IPS-NIHi7 (cell line): Measurements from ENCODE around the gene MMP11.
A peak's percentile ranks its signal among the peaks of the same experiment; 100 is the strongest.
"Not testable (repeated sequence)": the region's sequence is repeated elsewhere in the genome, so short reads cannot be mapped to it uniquely, and the experiment has no call there.

Experiments used
- DNase-seq: peaks from one replicate; pipeline ENCODE4 v3.0.0; 2012; ENCODE audit warnings: mixed read lengths; ENCODE audit errors: extremely low spot score

The MMP11 gene

GRCh38 chr22:23772649-23773473 is at the start of gene MMP11:
MMP11 (plus strand) TSS chr22:23772849; CDS start chr22:23772871, 22 bp downstream.
- peak; percentile 81 for DNase-seq

GRCh38 chr22:23728108-23728507 is 44.5 kb upstream of the MMP11 start:
- DNase-seq = not testable (repeated sequence)

GRCh38 chr22:23737696-23738095 is 35.0 kb upstream of the MMP11 start:
- DNase-seq = no peak

- no peak for DNase-seq
Observed at GRCh38 chr22:23742505-23743264, 30.0 kb upstream of the MMP11 start.

- no peak for DNase-seq
Observed at GRCh38 chr22:23743303-23743705, 29.3 kb upstream of the MMP11 start.

- no peak for DNase-seq
Observed at GRCh38 chr22:23744001-23744400, 28.6 kb upstream of the MMP11 start.

- DNase-seq = no peak
Observed at GRCh38 chr22:23744485-23744884, 28.2 kb upstream of the MMP11 start.

- DNase-seq = no peak
Observed at GRCh38 chr22:23745791-23746190, 26.9 kb upstream of the MMP11 start.

GRCh38 chr22:23749841-23750301 is 22.8 kb upstream of the MMP11 start:
- no peak for DNase-seq

- no peak for DNase-seq
Observed at GRCh38 chr22:23750367-23750713, 22.3 kb upstream of the MMP11 start.

GRCh38 chr22:23750714-23751440 is 21.8 kb upstream of the MMP11 start, which contains the start of gene ZNF70:
ZNF70 (minus strand) TSS chr22:23751112; CDS start chr22:23745140, 5,972 bp downstream.
- peak; percentile 98 for DNase-seq

- peak; percentile 39 for DNase-seq
Observed at GRCh38 chr22:23751441-23751996, 21.1 kb upstream of the MMP11 start.

- no peak for DNase-seq
Observed at GRCh38 chr22:23752090-23752691, 20.5 kb upstream of the MMP11 start.

GRCh38 chr22:23752750-23753149 is 19.9 kb upstream of the MMP11 start:
- DNase-seq = no peak

GRCh38 chr22:23753385-23753784 is 19.3 kb upstream of the MMP11 start:
- DNase-seq = no peak

- DNase-seq = no peak
Observed at GRCh38 chr22:23754220-23754919, 18.3 kb upstream of the MMP11 start, which contains the start of gene VPREB3. VPREB3 (minus strand) TSS chr22:23754425; CDS start chr22:23754363, 62 bp downstream.

GRCh38 chr22:23754980-23755636 is 17.5 kb upstream of the MMP11 start:
- DNase-seq = no peak

- DNase-seq = no peak
Observed at GRCh38 chr22:23755711-23756110, 16.9 kb upstream of the MMP11 start.

- no peak for DNase-seq
Observed at GRCh38 chr22:23756891-23757290, 15.8 kb upstream of the MMP11 start.

- DNase-seq = no peak
Observed at GRCh38 chr22:23759566-23759965, 13.1 kb upstream of the MMP11 start.
